Loucy (cell line): ENCODE results near the gene ADGRD2.

ENCODE experiments used
- H2AFZ ChIP-seq: fragments of 200-600 bp; sonication (generic); 2 replicates; pipeline ENCODE4 v1.6.0; 2016; ENCODE audit warnings: antibody characterized with exemption, mild to moderate bottlenecking, low read length, moderate library complexity
- H3F3A ChIP-seq: fragments of 200-600 bp; 2 replicates; pipeline ENCODE4 v1.6.0; 2016; ENCODE audit warnings: antibody characterized with exemption, low read depth, mild to moderate bottlenecking
- H3K27me3 ChIP-seq: fragments of 200-600 bp; sonication (generic); 2 replicates; pipeline ENCODE4 v1.6.1; 2014; ENCODE audit warnings: low read length, mild to moderate bottlenecking; ENCODE audit not compliant: insufficient read depth, poor library complexity, severe bottlenecking
- H3K36me3 ChIP-seq: fragments of 200-600 bp; sonication (generic); 2 replicates; pipeline ENCODE4 v1.6.1; 2016; ENCODE audit warnings: low read length; ENCODE audit not compliant: insufficient read depth
- H3K4me1 ChIP-seq: fragments of 200-600 bp; sonication (generic); 2 replicates; pipeline ENCODE4 v1.5.1; 2014; ENCODE audit warnings: low read length, mild to moderate bottlenecking; ENCODE audit not compliant: insufficient read depth, poor library complexity, severe bottlenecking
- H3K4me2 ChIP-seq: fragments of 200-600 bp; sonication (generic); 2 replicates; pipeline ENCODE4 v1.6.0; 2014; ENCODE audit warnings: antibody characterized with exemption, low read length, low read depth, mild to moderate bottlenecking; ENCODE audit not compliant: poor library complexity, severe bottlenecking
- H3K4me3 ChIP-seq: fragments of 200-600 bp; sonication (generic); 2 replicates; pipeline ENCODE4 v1.5.1; 2014; ENCODE audit warnings: low read length, mild to moderate bottlenecking, mixed read lengths; ENCODE audit not compliant: poor library complexity, severe bottlenecking
- H3K79me2 ChIP-seq: fragments of 200-600 bp; sonication (generic); 2 replicates; pipeline ENCODE4 v1.6.1; 2014; ENCODE audit warnings: low read length; ENCODE audit not compliant: insufficient read depth
- H3K9ac ChIP-seq: fragments of 200-600 bp; sonication (generic); 2 replicates; pipeline ENCODE4 v1.6.0; 2014; ENCODE audit warnings: mild to moderate bottlenecking, low read depth, low read length, moderate library complexity; ENCODE audit not compliant: poor library complexity, severe bottlenecking
- H3K9me2 ChIP-seq: fragments of 200-600 bp; sonication (generic); replicated peaks from 2 replicates; pipeline ENCODE4 v1.6.1; 2016; ENCODE audit warnings: low read depth, low read length, mixed read lengths
- H3K9me3 ChIP-seq: fragments of 200-600 bp; sonication (generic); 2 replicates; pipeline ENCODE4 v1.6.1; 2014; ENCODE audit warnings: mild to moderate bottlenecking, antibody characterized with exemption, low read length, low read depth; ENCODE audit not compliant: insufficient read depth
- H4K20me1 ChIP-seq: fragments of 200-600 bp; sonication (generic); 2 replicates; pipeline ENCODE4 v1.6.0; 2014; ENCODE audit warnings: antibody characterized with exemption, low read length, mild to moderate bottlenecking; ENCODE audit not compliant: insufficient read depth, poor library complexity, severe bottlenecking
- EZH2phosphoT487 ChIP-seq: fragments of 200-600 bp; IDR thresholded peaks from 2 replicates; pipeline ENCODE4 v1.6.1; 2018; ENCODE audit warnings: antibody characterized with exemption, mild to moderate bottlenecking, moderate library complexity, borderline replicate concordance
- TF ChIP-seq, protein P1 (sequence below): fragments of 200-600 bp; sonication (generic); conservative IDR thresholded peaks from 2 replicates; pipeline ENCODE4 v1.5.1; 2014; ENCODE audit warnings: mild to moderate bottlenecking, antibody characterized with exemption, low read length

The ADGRD2 gene

DNA sequence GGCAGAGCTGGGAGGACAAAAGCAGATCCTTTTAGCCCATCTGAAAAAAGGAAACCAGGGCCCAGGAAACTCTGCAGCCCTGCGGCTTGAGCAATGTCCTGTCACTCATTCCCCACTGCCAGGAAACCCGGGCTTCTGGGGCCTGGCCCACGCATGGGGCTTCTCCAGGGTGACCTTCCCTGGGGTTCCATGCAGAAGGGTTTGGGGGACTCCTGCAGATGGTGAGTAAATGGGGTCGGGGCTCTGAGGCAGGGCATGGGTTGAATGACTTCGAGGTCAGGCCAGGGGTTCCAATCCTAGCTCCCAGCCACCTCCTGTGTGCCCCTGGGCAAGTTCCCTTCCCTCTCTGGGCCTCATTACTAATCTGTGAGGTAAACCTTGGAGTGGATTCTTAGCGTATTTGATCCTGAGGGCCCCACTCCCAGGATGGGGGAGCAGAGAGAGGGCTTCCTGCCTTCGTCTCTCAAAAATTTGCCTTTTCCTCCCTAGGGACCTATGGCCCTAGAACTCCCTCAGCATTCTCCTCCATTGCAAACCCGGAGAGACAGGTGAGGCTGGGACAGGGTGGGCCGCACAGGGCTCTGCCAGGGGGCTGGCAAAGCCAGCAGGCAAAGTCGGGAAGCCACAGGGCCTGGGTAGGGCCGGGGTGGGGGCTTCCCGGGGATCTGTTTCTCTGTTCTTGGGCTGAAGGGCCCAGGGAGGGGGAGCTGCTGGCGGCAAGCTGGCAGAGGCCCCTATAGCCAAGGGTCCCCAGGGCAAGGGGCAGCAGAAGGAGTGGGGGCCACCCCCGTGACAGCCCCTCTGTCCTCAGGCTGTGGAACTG lies 25.8 kb downstream of the ADGRD2 start:
- Histone ChIP-seq H3K36me3 (no peaks in the 10 kb centered on the region), H3K4me3 (no peak overlapping the region), H3F3A (no peaks in the 10 kb centered on the region), H4K20me1 (no peaks in the 10 kb centered on the region), H3K79me2 (no peaks in the 10 kb centered on the region), H3K4me1 (no peaks in the 10 kb centered on the region), H3K27me3 (no peaks in the 10 kb centered on the region), H3K4me2 (no peak overlapping the region), H3K9me3 (no peaks in the 10 kb centered on the region), H2AFZ (no peak overlapping the region), H3K9ac (no peak overlapping the region), H3K9me2 (no peaks in the 10 kb centered on the region)
- TF ChIP-seq, protein P1, sequence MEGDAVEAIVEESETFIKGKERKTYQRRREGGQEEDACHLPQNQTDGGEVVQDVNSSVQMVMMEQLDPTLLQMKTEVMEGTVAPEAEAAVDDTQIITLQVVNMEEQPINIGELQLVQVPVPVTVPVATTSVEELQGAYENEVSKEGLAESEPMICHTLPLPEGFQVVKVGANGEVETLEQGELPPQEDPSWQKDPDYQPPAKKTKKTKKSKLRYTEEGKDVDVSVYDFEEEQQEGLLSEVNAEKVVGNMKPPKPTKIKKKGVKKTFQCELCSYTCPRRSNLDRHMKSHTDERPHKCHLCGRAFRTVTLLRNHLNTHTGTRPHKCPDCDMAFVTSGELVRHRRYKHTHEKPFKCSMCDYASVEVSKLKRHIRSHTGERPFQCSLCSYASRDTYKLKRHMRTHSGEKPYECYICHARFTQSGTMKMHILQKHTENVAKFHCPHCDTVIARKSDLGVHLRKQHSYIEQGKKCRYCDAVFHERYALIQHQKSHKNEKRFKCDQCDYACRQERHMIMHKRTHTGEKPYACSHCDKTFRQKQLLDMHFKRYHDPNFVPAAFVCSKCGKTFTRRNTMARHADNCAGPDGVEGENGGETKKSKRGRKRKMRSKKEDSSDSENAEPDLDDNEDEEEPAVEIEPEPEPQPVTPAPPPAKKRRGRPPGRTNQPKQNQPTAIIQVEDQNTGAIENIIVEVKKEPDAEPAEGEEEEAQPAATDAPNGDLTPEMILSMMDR: no peak

GRCh38 chr9:124477211-124477647 lies 27.0 kb downstream of the ADGRD2 start:
- no peaks in the 10 kb centered on the region for H3K36me3 ChIP-seq
- TF ChIP-seq EZH2phosphoT487: no peak
- TF ChIP-seq, protein P1: no peak
- no peaks in the 10 kb centered on the region for H3K79me2 ChIP-seq
- H3K4me3 ChIP-seq: no peak overlapping the region
- H3K9me2 ChIP-seq: no peaks in the 10 kb centered on the region
- H2AFZ ChIP-seq: no peak overlapping the region
- H3F3A ChIP-seq: no peaks in the 10 kb centered on the region
- no peak overlapping the region for H3K4me2 ChIP-seq
- no peak overlapping the region for H3K9ac ChIP-seq
- no peaks in the 10 kb centered on the region for H4K20me1 ChIP-seq
- H3K9me3 ChIP-seq: no peaks in the 10 kb centered on the region
- no peaks in the 10 kb centered on the region for H3K27me3 ChIP-seq
- no peaks in the 10 kb centered on the region for H3K4me1 ChIP-seq

- H3K9ac ChIP-seq: no peak overlapping the region
- H3K4me3 ChIP-seq: no peak overlapping the region
- H2AFZ ChIP-seq: no peak overlapping the region
These were observed 27.5 kb downstream of the ADGRD2 start for GRCh38 chr9:124477648-124478285.

More at GRCh38 chr9:124477648-124478285, 27.5 kb downstream of the ADGRD2 start:
- Histone ChIP-seq H3K9me3 (no peaks in the 10 kb centered on the region), H3K9me2 (no peaks in the 10 kb centered on the region), H3K79me2 (no peaks in the 10 kb centered on the region), H3F3A (no peaks in the 10 kb centered on the region), H3K27me3 (no peaks in the 10 kb centered on the region), H3K4me1 (no peaks in the 10 kb centered on the region), H3K36me3 (no peaks in the 10 kb centered on the region), H4K20me1 (no peaks in the 10 kb centered on the region), H3K4me2 (no peak overlapping the region)
- TF ChIP-seq EZH2phosphoT487: no peak
- TF ChIP-seq, protein P1: no peak
